Stimulated activated CD8-positive, alpha-beta memory T cell treated with anti-CD3 and anti-CD28 coated beads, Interleukin-15, amount 100 ng/mL, for 48 hours (primary cell): ENCODE data around the gene CD83.
"Not testable (repeated sequence)": the region's sequence is repeated elsewhere in the genome, so short reads cannot be mapped to it uniquely, and the experiment has no call there.

Source experiments
- DNase-seq, 2 donors: peaks; one replicate each; pipeline ENCODE4 v3.0.0-alpha.2; 2020; ENCODE audit warnings: low read depth in 2 of 2

CD83 gene, protein sequence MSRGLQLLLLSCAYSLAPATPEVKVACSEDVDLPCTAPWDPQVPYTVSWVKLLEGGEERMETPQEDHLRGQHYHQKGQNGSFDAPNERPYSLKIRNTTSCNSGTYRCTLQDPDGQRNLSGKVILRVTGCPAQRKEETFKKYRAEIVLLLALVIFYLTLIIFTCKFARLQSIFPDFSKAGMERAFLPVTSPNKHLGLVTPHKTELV

GRCh38 chr6:14117158-14118090, at the start of gene CD83:
Gene CD83, plus strand, starts transcription at chr6:14117772. Its CDS starts 40 bp downstream, at chr6:14117812.
- DNase-seq, result peak; percentile 71 to 75

DNA sequence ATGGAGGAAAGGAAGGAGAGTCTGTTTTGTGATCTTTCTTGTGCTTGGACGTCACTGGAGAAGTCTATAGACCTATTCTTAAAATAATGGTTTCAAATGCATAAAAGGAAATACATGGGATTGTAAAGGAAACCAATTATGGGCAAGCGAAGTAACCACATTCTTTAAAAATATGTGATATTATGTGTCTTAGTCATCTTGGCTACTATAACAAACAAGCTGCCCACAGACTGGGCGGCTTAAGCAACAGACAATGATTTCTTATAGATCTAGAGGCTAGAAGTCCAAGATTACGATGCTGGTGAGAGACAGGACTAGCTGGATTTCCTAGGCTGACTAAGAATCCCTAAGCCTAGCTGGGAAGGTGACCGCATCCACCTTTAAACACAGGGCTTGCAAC, 49.4 kb upstream of the CD83 start:
- DNase-seq, result no peak

- no peak for DNase-seq
Measured at GRCh38 chr6:14068623-14069022, 48.9 kb upstream of the CD83 start.

DNA sequence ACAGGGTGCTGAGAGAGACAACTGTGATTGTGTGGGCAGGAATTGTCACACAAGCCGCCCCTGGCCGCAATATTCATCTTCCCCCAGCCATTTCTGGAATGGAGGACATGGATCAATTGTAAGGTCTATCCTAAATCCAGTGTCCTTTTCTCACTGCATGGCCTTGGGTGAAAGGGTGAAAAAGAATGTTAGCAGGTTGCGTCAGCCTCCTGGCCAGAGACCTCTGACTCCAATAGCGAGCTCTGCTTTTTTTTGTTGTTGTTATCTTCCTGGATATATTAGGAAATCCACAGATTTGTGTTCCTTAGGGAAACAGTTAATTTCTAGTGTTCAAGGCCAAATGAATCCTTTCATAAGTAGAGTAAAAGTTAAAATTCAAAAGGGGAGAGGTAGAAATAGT, 47.1 kb upstream of the CD83 start:
- no peak for DNase-seq

GRCh38 chr6:14072084-14072483, 45.5 kb upstream of the CD83 start:
- peak; percentile 6 to 21 for DNase-seq

DNA sequence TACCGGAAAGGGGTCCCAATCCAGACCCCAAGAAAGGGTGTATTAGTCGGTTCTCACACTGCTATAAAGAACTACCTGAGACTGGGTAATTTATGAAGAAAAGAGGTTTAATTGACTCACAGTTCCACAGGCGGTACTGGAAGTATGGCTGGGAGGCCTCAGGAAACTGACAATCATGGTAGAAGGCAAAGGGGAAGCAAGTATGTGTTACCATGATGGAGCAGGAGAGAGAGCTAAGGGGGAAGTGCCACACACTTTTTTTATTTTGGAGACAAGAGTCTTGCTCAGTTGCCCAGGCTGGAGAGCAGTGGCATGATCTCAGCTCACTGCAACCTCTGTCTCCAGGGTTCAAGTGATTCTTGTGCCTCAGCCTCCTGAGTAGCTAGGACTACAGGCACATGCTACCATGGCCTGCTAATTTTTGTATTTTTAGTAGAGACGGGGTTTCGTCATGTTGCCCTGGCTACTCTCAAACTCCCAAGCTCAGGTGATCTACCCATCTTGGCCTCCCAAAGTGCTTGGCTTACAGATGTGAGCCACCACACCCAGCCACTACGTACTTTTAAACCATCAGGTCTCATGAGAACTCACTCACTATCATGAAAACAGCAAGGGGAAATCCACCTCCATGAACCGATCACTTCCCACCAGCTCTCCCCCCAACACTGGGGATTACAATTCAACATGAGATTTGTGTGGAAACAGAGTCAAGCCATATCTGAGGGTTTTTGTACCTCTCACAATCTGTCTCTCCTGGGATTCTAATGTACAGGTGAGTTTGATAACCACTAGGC, 43.8 kb upstream of the CD83 start:
- not testable (repeated sequence) for DNase-seq

- DNase-seq, result no peak
Measured at GRCh38 chr6:14074476-14075094, 43.0 kb upstream of the CD83 start.

- DNase-seq, result no peak
Measured at GRCh38 chr6:14075095-14075503, 42.5 kb upstream of the CD83 start.

- DNase-seq, result no peak
Measured at GRCh38 chr6:14077193-14077867, 40.2 kb upstream of the CD83 start.

GRCh38 chr6:14079433-14079832, 38.1 kb upstream of the CD83 start:
- peak in 1 of 2 donors; percentile 5 for DNase-seq

GRCh38 chr6:14079971-14080370, 37.6 kb upstream of the CD83 start:
- DNase-seq, result no peak

DNA sequence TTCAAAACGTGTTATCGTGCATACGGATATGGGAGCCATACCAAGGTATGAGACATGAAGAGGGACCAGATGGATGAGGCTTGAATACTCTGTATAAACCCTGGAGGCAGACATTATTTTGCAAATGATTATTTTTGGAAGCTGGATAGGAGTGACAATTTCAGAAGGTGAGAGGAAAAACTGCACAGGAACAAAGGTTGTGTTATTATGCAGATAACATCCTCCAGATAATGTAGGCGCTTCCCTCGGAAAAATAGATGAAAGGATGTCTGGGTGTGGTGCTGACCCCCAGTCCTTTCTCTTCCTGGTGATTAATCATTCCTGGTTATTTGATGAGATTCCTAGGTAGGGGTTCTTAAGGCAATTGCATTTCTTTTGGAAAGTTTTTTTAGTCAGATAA, 36.4 kb upstream of the CD83 start:
- DNase-seq, result no peak

- no peak for DNase-seq
Measured at GRCh38 chr6:14082771-14083170, 34.8 kb upstream of the CD83 start.

DNA sequence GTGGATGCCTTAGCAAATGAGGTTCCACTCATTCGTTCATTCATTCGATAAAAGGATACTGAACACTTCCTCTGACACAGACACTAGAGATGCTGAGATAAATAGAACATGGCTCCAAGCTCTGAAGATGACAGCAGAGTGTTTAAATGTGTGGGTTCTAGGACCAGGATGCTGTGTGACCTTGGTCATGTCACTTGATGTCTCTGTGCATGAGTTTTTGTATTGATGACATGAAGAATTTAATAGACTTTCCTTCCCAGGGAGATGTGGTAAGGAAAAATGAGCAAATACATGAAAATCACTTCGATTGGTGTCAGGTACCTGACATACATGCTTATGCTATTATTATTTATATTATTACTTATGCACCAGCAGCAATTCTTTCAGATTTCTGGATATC, 34.3 kb upstream of the CD83 start:
- DNase-seq, result no peak

DNA sequence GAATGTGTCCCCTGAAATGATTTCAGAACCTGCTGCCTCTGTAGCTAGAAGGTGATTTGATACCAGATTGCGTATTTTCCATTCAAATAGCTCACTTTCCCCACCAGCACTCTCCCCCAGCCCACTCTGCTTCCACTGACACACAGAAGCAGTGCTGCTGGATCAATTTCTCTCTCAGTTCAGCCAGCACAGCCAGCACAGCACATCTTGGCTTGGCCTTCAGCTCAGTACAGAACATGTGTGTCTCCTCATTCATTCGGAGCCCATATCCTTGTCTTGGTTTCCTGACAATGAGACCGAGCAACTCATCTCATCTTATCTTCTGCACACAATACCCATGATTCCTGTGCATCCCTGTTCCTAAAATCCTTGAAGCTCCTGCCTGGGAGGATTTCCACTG, 33.8 kb upstream of the CD83 start:
- no peak for DNase-seq

- DNase-seq, result no peak
Measured at GRCh38 chr6:14084388-14084787, 33.2 kb upstream of the CD83 start.

GRCh38 chr6:14085176-14085787, 32.3 kb upstream of the CD83 start:
- no peak for DNase-seq

DNA sequence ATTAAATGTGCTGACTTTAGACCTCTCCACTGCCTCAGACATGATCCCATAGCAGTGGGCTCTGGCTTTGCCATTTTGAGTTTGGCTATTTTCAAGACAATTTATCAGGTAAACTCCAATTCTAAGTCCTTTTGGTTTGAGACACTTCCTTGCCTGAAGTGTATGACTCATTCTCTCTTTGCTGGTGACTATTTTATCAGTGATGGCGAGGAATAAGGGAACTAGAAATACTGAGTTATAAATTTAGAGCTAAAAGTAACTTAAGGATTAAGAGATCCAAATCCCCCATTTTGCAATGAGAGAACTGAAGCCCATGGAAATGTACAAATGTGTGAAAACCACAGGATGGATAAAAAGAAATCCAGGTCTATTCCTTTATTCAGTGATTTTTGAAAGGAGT, 30.9 kb upstream of the CD83 start:
- DNase-seq, result no peak

GRCh38 chr6:14088600-14089192, 28.9 kb upstream of the CD83 start:
- DNase-seq, result no peak

GRCh38 chr6:14089224-14089623, 28.3 kb upstream of the CD83 start:
- DNase-seq, result no peak
